H1 (cell line): Measurements from ENCODE around the gene ARSI. TPM values are rescaled to one million over a fixed set of nuclear protein-coding genes. Genes with fewer than 3 reads are reported as not detected.

ENCODE experiments used
- CTCF ChIA-PET: fragments of 300-600 bp; sonication (Branson Sonifier 250); formaldehyde crosslinking; loops from one replicate; lab custom pipeline; 2021; ENCODE audit not compliant: partially characterized antibody; lab: Charles Lee
- POLR2A ChIA-PET: fragments of 300-600 bp; sonication (Branson Sonifier 250); formaldehyde crosslinking; loops from one replicate; lab custom pipeline; 2021; ENCODE audit warnings: inconsistent platforms; ENCODE audit not compliant: partially characterized antibody; lab: Charles Lee
- DNase-seq, 2 experiments: peaks; one replicate each; pipeline versions ENCODE4 v3.0.0 to v3.0.0-alpha.2; 2010 to 2022; ENCODE audit warnings: low spot score in 2 of 2, low read depth in 1 of 2, mixed read lengths in 1 of 2
- FAIRE-seq: peaks from 2 replicates; lab custom pipeline; 2011; peaks lifted over from hg19 to GRCh38; lab: Jason Lieb, UNC
- H2AFZ ChIP-seq: 2 replicates; pipeline ENCODE4 v1.8.1; 2012; ENCODE audit warnings: low read length, inconsistent platforms
- H2AK5ac ChIP-seq: 2 replicates; pipeline ENCODE4 v1.6.1; 2013; ENCODE audit warnings: low read depth, low read length
- H2BK120ac ChIP-seq: replicated peaks from 2 replicates; pipeline ENCODE3; 2013; ENCODE audit warnings: low read depth, low read length, inconsistent platforms
- H2BK12ac ChIP-seq: 2 replicates; pipeline ENCODE4 v1.6.1; 2013; ENCODE audit warnings: low read depth, low read length
- H2BK15ac ChIP-seq: 2 replicates; pipeline ENCODE4 v1.6.1; 2013; ENCODE audit warnings: low read length
- H2BK20ac ChIP-seq: 2 replicates; pipeline ENCODE4 v1.6.1; 2013; ENCODE audit warnings: low read length
- H2BK5ac ChIP-seq: 2 replicates; pipeline ENCODE4 v1.6.1; 2013; ENCODE audit warnings: low read depth, low read length
- H3K14ac ChIP-seq: 2 replicates; pipeline ENCODE4 v1.6.1; 2013; ENCODE audit warnings: inconsistent platforms; ENCODE audit not compliant: insufficient read length
- H3K18ac ChIP-seq: 2 replicates; pipeline ENCODE4 v1.6.1; 2013; ENCODE audit warnings: low read length; ENCODE audit errors: extremely low read depth
- H3K23ac ChIP-seq: 2 replicates; pipeline ENCODE4 v1.6.1; 2013; ENCODE audit warnings: inconsistent platforms; ENCODE audit not compliant: insufficient read length
- H3K23me2 ChIP-seq: 2 replicates; pipeline ENCODE4 v1.6.1; 2013; ENCODE audit warnings: low read depth, low read length
- H3K27ac ChIP-seq: 2 replicates; pipeline ENCODE4 v1.6.1; 2011; ENCODE audit warnings: low read depth, low read length, inconsistent platforms
- H3K27me3 ChIP-seq, 4 experiments: replicated peaks in 1 of 4; 1 replicate in 1 of 4; 2 replicates in 3 of 4; pipeline versions ENCODE4 v1.6.1 to v1.8.1; 2011 to 2013; ENCODE audit warnings: low read length in 3 of 4, mild to moderate bottlenecking in 3 of 4, inconsistent platforms in 2 of 4, mixed read lengths in 2 of 4, moderate library complexity in 1 of 4; ENCODE audit not compliant: control insufficient read depth in 3 of 4, insufficient read depth in 3 of 4; ENCODE audit errors: extremely low read depth in 1 of 4
- H3K36me3 ChIP-seq, 4 experiments: 2 replicates each; pipeline versions ENCODE4 v1.6.1 to v1.8.1; 2011 to 2013; ENCODE audit warnings: mild to moderate bottlenecking in 4 of 4, low read length in 3 of 4, moderate library complexity in 2 of 4, control low read depth in 1 of 4, inconsistent platforms in 1 of 4; ENCODE audit not compliant: insufficient read depth in 4 of 4, control insufficient read depth in 2 of 4
- H3K4ac ChIP-seq: replicated peaks from 2 replicates; pipeline ENCODE3; 2013; ENCODE audit warnings: low read length, low read depth, mixed read lengths, inconsistent platforms; ENCODE audit not compliant: insufficient read length
- H3K4me1 ChIP-seq, 4 experiments: replicated peaks in 1 of 4; 1 replicate in 1 of 4; 2 replicates in 3 of 4; pipeline versions ENCODE4 v1.6.1 to v1.8.1; 2011 to 2013; ENCODE audit warnings: low read length in 3 of 4, inconsistent platforms in 2 of 4, mixed read lengths in 1 of 4; ENCODE audit not compliant: insufficient read depth in 4 of 4, control insufficient read depth in 3 of 4
- H3K4me2 ChIP-seq, 2 experiments: 2 replicates each; pipeline versions ENCODE4 v1.6.1 to v1.8.1; 2011 to 2013; ENCODE audit warnings: low read depth in 2 of 2, low read length in 2 of 2, control low read depth in 1 of 2, inconsistent platforms in 1 of 2, mild to moderate bottlenecking in 1 of 2; ENCODE audit not compliant: insufficient read depth in 1 of 2
- H3K4me3 ChIP-seq, 4 experiments: fragments of 200-600, 300-600 bp in 1 of 4; sonication (generic), shearing (Covaris generic), sonication (Bioruptor Twin) in 1 of 4; 2 replicates each; pipeline versions ENCODE4 v1.5.1 to v1.8.1; 2011 to 2016; ENCODE audit warnings: low read length in 4 of 4, low read depth in 3 of 4, control low read depth in 2 of 4, inconsistent platforms in 2 of 4, mild to moderate bottlenecking in 2 of 4, mixed read lengths in 1 of 4, moderate library complexity in 1 of 4; ENCODE audit not compliant: insufficient read depth in 2 of 4; ENCODE audit errors: extremely low read depth in 1 of 4
- H3K56ac ChIP-seq: replicated peaks from 2 replicates; pipeline ENCODE3; 2013; ENCODE audit warnings: low read depth, mild to moderate bottlenecking, mixed read lengths, low read length, inconsistent platforms; ENCODE audit not compliant: insufficient read length
- H3K79me1 ChIP-seq: 2 replicates; pipeline ENCODE4 v1.6.1; 2013; ENCODE audit warnings: low read depth, low read length, control low read depth
- H3K79me2 ChIP-seq, 2 experiments: 2 replicates each; pipeline versions ENCODE4 v1.6.1 to v1.8.1; 2012 to 2013; ENCODE audit warnings: low read length in 2 of 2, mild to moderate bottlenecking in 2 of 2, inconsistent platforms in 1 of 2; ENCODE audit not compliant: insufficient read depth in 2 of 2, control insufficient read depth in 1 of 2
- H3K9ac ChIP-seq, 4 experiments: replicated peaks in 1 of 4; 1 replicate in 1 of 4; 2 replicates in 3 of 4; pipeline versions ENCODE4 v1.6.1 to v1.8.1; 2011 to 2013; ENCODE audit warnings: low read depth in 3 of 4, low read length in 3 of 4, control low read depth in 2 of 4, mild to moderate bottlenecking in 2 of 4, moderate library complexity in 2 of 4, inconsistent platforms in 1 of 4; ENCODE audit errors: extremely low read depth in 1 of 4
- H3K9me3 ChIP-seq, 2 experiments: 2 replicates each; pipeline versions ENCODE4 v1.6.1 to v1.8.1; 2012 to 2013; ENCODE audit warnings: mild to moderate bottlenecking in 2 of 2, moderate library complexity in 2 of 2, control low read depth in 1 of 2, inconsistent platforms in 1 of 2, low read depth in 1 of 2, low read length in 1 of 2, mixed read lengths in 1 of 2; ENCODE audit not compliant: insufficient read depth in 2 of 2
- H4K20me1 ChIP-seq, 2 experiments: replicated peaks in 1 of 2; 2 replicates each; pipeline versions ENCODE3 to v1.8.1; 2011 to 2013; ENCODE audit warnings: inconsistent platforms in 2 of 2, low read length in 2 of 2, mild to moderate bottlenecking in 1 of 2; ENCODE audit not compliant: insufficient read depth in 2 of 2, control insufficient read depth in 1 of 2
- H4K5ac ChIP-seq: 2 replicates; pipeline ENCODE4 v1.6.1; 2013; ENCODE audit warnings: low read length, low read depth, mixed read lengths, inconsistent platforms; ENCODE audit not compliant: insufficient read length
- H4K8ac ChIP-seq: 2 replicates; pipeline ENCODE4 v1.8.0; 2013; ENCODE audit warnings: mild to moderate bottlenecking, moderate library complexity, low read length, inconsistent platforms; ENCODE audit not compliant: insufficient read depth; ENCODE audit errors: extremely low read depth
- H4K91ac ChIP-seq: replicated peaks from 2 replicates; pipeline ENCODE3; 2013; ENCODE audit warnings: low read length, mixed read lengths, inconsistent platforms; ENCODE audit not compliant: insufficient read length
- KDM1A ChIP-seq: fragments of 200-600, 300-600 bp; sonication (generic); IDR thresholded peaks from 2 replicates; pipeline ENCODE4 v1.7.1; 2016; ENCODE audit warnings: mild to moderate bottlenecking, low read length, borderline replicate concordance
- RFX5 ChIP-seq: IDR thresholded peaks from 2 replicates; pipeline ENCODE4 v1.6.1; 2011; ENCODE audit warnings: low read depth, low read length, improper control_type of control experiment, borderline replicate concordance
- SIX5 ChIP-seq: IDR thresholded peaks from 2 replicates; pipeline ENCODE4 v1.6.1; 2011; ENCODE audit warnings: mild to moderate bottlenecking, low read depth, low read length
- SUZ12 ChIP-seq: fragments of 200-600 bp; sonication (generic); IDR thresholded peaks from 2 replicates; pipeline ENCODE4 v1.6.1; 2012; ENCODE audit warnings: mild to moderate bottlenecking, inconsistent platforms, low read length, moderate library complexity, mixed read lengths
- WGBS, 2 experiments: shearing (Covaris generic) in 1 of 2; methylation state at CpG; one replicate each; pipeline versions ENCODE4 v1.1.6 to v1.1.7; 2013 to 2015; ENCODE audit warnings: low lambda C conversion rate in 2 of 2, mixed read lengths in 2 of 2, inconsistent platforms in 1 of 2, low coverage in 1 of 2, missing lambda C conversion rate in 1 of 2; ENCODE audit not compliant: insufficient replicate concordance in 2 of 2, insufficient coverage in 1 of 2, insufficient read length in 1 of 2; ENCODE audit errors: extremely low coverage in 1 of 2, missing lambda C conversion rate in 1 of 2; 5-methylcytosine and 5-hydroxymethylcytosine counted together
- polyA plus RNA-seq, 7 experiments: library from polyadenylated mRNA; depleted of rRNA in 3 of 7; stranded (reverse) in 5 of 7; unstranded in 2 of 7; fragments of >200 nt in 5 of 7; fragments of 200-250 nt in 2 of 7; gene quantifications; 1 replicate in 5 of 7; 2 replicates in 1 of 7; 4 replicates in 1 of 7; pipeline versions ENCODE4 v1.2.1 to v1.2.3, GENCODE V29; 2011 to 2013; ENCODE audit warnings: missing spikeins in 2 of 7, mixed read lengths in 2 of 7
- total RNA-seq: library from RNA; stranded (reverse); fragmentation: NEBNext Ultra II Directional; extraction: Animal tissue kit (Norgen Biotek cat#: 25700); gene quantifications from 2 replicates; pipeline ENCODE4 v1.2.1, GENCODE V29; 2021

The ARSI gene
- total and polyA plus RNA-seq, 2 of the 8 experiments (the other 6 are each of a cell fraction or from before 2014, with no cell fraction given): 4.5 to 6.7 TPM

DNA sequence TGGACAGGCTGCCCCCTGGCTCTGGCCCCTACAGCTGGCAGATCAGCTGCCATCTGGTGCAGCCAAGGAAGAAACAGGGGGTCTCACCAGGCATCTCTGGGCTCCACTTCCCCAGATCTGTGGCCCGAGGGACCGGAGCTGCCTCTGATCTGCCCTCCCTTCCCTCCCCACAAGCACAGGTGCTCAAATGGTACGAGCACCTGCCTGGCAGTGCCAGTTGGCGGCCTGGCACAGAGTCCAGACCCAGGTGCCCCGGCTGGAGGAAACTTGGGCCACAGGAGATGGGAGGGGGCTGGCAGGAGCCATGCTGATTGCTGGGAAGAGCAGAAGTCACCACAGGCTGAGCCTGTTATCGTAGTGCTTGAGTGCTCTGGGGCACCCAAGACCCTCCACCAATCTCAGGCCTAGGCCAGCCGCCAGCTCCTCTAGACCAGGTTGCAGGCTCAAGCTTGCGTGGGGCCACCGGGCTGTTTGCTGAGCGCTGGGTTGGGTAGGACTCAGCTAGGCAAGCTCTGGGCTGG is 8.1 kb downstream of the ARSI start:
- Histone ChIP-seq H3K18ac (no peak overlapping the region), H2AFZ (no peak overlapping the region), H3K79me1 (no peaks in the 10 kb centered on the region), H4K20me1 (no peaks in the 10 kb centered on the region), H3K9me3 (no peaks in the 10 kb centered on the region), H3K27ac (no peak overlapping the region), H3K79me2 (no peaks in the 10 kb centered on the region), H3K14ac (no peak overlapping the region), H3K4me1 (peaks cover 0 to 4% (median 1%) of the 10 kb centered on the region in 4 experiments; a peak in 3 of 7 replicates), H2BK15ac (no peak overlapping the region), H2AK5ac (no peak overlapping the region), H3K9ac (no peak overlapping the region), H3K4me2 (no peak overlapping the region), H4K8ac (no peak overlapping the region), H4K5ac (no peak overlapping the region), H3K36me3 (no peaks in the 10 kb centered on the region), H4K91ac (no peak overlapping the region), H2BK120ac (no peak overlapping the region), H3K27me3 (no peaks in the 10 kb centered on the region), H2BK20ac (no peak overlapping the region), H3K4ac (no peak overlapping the region), H3K56ac (no peak overlapping the region), H3K4me3 (no peak overlapping the region), H3K23ac (no peak overlapping the region), H2BK12ac (no peak overlapping the region), H3K23me2 (no peaks in the 10 kb centered on the region), H2BK5ac (no peak overlapping the region)
- 88% methylated on average over 10 of the region's 10 CpGs; no CpG with 5 or more reads in 1 of the 2 experiments for WGBS, 2 experiments
- DNase-seq (no peak), FAIRE-seq (no peak)
- POLR2A ChIA-PET: no interaction called here
- CTCF ChIA-PET: interaction anchor here (0.9 to 1.3 kb wide), 6 partner anchors 9 to 57 kb away, joined by 3 to 7 read pairs (median 4); no protein-coding TSS in a partner anchor
- TF ChIP-seq SIX5 (no peak), KDM1A (no peak), SUZ12 (no peak), RFX5 (no peak)
